Hematopoietic multipotent progenitor cell treated with erythropoietin and hydrocortisone succinate and interleukin-3 and kit ligand, for 4 days (in vitro differentiated cells): ENCODE data around the gene TRPM1.
A peak's percentile ranks its signal among the peaks of the same experiment; 100 is the strongest.

Experiments
- DNase-seq: peaks from one replicate; pipeline ENCODE4 v3.0.0-alpha.2; 2015

Gene TRPM1

GRCh38 chr15:31046759-31047359, 54.7 kb downstream of the TRPM1 start:
- no peak for DNase-seq

DNA sequence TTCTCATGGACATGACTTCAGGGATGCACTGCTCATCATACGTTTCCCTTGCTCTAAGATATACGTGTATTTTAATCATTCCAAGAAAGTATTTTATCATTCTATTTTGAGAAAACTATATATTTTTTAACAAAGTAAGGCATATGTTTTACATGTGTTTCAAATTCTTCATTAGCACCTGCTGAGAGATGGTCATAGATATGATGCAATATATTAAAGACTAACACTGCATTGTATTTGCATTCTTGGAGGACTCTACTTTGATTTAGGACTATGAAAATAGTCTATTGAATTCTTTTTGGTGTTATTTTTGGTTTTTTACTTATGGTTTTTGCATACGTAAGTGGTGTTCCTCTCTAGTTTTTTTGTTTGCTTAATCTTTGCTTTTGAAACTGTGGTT, 55.9 kb downstream of the TRPM1 start:
- no peak for DNase-seq

- no peak for DNase-seq
These were observed 58.8 kb downstream of the TRPM1 start for GRCh38 chr15:31042751-31043150.

- no peak for DNase-seq
These were observed 59.9 kb downstream of the TRPM1 start for GRCh38 chr15:31041610-31042009.

DNA sequence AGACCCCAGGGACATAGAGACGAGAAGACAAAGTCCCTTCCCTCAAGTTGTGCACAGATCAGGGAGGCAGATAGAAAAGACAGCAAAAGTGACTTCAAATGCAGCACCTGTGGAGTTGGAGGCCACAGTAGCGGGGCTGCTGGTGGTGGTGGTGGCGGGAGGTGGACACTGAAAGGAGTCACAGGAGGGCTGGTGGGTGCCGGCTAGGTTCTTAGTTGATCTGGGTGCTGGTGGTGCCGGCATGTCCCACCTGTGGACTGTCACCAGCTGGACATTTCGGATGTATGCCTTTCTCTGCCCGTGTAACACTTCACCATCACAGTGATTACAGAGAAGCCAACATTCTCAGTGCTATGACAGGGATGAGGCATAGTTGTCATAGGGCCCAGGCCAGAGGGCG, 60.9 kb downstream of the TRPM1 start:
- DNase-seq: no peak

DNA sequence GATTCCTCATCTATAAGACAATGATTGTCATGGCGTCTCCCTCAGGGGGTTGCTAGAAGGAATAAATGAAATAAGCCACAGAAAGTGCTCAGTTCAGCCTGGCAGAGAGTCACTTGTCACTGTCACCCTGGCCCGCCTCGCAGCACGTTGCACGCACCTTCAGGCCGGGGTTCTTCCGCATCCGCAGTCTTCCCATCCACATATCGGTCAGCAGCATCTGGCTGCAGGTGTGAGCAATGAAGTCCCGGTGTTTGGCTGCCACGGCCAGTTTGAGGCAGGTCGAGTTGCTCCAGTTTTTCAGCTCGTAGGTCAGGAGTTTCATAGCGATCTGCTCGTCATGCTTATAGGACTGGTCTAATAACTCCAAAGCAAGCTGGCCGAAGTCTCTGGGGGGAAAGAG, 61.6 kb downstream of the TRPM1 start:
- DNase-seq: no peak

DNA sequence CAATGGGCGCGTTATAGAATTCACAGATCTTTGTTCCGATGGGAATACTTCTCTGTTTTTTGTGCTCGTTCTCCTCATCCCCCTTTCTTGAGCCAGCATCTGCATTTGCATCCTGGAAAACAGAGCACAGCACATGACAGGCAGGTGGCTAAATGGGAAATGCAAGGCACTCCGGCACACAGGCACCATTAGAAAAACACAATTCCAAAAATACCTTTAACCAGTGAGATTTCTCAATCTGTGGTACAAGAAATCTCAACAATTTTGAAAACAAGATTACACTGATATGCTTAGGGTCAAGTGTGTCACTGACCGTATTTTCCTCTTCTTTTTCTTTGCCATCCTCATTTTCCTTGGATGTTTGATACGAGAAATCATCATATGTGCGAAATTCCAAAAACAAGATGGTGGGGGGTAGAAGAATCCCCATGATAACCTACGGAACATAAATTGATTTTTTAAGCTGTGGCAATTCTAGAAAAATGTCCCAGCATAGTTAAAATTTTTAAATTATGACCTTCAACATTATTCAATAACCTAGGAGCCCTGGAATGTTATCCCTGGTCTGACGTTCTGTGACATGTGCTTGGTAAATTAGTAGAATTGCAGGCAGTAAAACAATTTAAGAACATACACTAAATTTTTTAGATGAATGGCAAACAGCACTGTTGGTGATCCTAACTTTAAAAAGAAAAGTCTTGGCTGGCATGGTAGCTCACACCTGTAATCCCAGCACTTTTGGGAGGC, 63.6 kb downstream of the TRPM1 start:
- no peak for DNase-seq

DNA sequence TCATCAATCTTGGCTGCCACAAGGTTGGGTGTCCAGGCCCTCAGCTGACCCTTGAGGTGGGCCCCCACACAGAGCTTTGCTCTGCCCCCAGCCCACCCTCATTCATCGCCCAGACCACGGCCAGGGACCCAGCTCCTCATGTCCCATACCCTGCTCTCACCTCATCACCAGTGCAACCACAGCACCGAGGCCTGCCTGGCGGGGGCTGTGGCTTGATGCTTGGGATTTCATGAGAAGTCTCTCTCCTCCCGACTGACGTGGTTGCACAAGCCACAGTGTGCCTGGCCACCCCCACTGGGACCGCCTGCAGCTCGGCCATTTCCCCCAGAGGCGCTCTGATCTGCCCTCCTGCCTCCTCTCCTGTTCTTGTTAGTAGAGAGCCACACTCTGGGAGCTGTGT, 64.7 kb downstream of the TRPM1 start:
- no peak for DNase-seq

- DNase-seq: no peak
These were observed 65.9 kb downstream of the TRPM1 start for GRCh38 chr15:31035610-31036009.

- no peak for DNase-seq
These were observed 67.4 kb downstream of the TRPM1 start for GRCh38 chr15:31034152-31034551.

GRCh38 chr15:31032961-31033371, 68.6 kb downstream of the TRPM1 start:
- DNase-seq: no peak

GRCh38 chr15:31031471-31032067, 70.0 kb downstream of the TRPM1 start:
- DNase-seq: no peak

DNA sequence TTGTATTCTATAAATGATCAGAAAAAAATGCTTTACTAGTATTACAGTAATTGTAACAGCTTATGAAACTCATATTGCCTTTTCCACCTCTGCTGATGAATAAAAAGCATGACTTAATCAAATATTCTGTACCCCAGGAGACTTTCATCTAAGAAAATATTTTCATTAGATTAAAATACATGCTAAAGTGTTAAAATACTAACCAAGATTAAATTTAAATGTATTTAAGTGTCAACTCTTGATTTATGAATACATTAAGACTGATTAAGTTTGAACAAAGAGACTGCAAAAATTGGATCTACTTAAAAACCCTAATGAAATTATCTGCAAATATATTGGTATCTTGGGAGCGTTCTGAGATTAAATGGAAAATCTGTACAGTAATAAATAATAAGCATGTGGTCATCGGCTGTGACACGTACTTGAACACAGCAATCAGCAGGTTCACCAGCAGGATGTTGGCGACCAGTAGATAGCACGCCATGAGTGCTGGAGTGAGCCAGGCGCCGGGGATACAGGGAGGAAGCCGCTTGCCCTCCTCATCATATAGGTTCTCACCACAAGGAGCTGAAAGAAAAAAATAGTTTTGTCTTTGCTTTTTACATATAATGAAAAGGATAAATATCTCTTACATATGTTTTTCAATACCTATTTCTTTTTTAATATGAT, 73.5 kb downstream of the TRPM1 start:
- peak; percentile 81 for DNase-seq

DNA sequence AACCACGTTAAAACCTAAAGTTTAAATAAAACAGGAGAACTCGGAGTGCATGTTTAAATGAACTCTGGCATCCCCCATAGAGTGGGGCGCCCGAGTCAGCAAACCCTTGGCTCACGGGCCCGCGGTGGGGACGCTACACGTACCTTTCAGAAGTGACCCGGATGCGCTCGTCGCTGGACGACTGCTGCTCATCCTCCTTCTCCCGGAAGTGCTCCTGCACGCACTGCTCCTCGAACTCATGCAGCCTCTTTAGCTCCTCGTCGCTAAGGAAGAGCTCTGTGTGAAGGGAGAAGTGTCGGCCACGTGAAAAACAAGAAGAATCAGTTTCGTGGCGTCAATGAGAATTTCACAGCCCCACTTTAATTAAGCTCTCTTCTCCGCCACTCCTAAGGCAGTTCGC, 75.5 kb downstream of the TRPM1 start:
- no peak for DNase-seq

- no peak for DNase-seq
These were observed 76.5 kb downstream of the TRPM1 start for GRCh38 chr15:31024979-31025378.

- no peak for DNase-seq
These were observed 77.2 kb downstream of the TRPM1 start for GRCh38 chr15:31024330-31024729.

GRCh38 chr15:31023841-31024240, 77.7 kb downstream of the TRPM1 start:
- no peak for DNase-seq

DNA sequence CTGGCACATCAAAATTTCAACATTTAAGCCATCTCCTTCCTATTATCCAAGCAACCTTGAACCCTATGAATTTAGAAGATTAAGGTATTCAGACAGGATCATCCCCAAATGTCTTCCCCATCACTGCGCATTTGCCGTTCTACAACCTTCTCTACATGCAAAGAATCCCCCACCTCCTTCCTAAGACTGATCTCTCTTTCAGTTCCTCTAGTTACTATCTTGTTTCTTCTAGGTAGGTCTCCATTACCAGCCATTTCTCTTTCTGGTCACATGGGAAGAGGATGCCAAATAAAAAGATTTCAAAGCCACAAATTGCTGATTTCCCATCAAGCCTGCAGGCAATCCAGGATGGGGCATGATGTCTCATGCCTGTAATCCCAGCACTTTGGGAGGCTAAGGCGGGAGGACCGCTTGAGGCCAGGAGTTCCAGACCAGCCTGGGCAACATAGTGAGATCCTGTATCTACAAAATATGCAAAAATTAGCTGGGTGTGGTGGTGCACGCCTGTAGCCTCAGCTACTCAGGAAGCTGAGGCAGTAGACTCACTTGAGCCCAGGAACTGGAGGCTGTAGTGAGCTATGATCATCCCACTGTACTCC, 80.4 kb downstream of the TRPM1 start:
- DNase-seq: no peak

- no peak for DNase-seq
These were observed 81.0 kb downstream of the TRPM1 start for GRCh38 chr15:31020542-31020941.

GRCh38 chr15:31019986-31020385, 81.5 kb downstream of the TRPM1 start:
- no peak for DNase-seq

DNA sequence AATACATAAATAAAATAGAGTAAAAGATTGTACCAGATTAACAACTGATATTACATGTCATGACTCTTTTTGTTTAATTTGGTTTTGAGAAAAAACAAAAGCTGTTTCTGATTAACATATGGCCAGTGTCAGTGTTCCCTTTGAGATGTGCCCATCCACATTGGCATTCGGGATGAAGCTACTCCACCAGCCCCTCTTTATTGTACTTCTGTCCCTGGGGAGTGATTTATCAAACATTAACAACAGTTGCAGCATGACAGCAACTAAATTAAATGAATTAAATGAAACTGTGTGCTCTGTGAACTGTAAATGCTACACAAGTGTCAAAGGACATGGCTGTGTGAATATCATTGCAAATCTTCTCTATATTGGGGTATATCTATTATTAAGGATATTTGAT, 84.2 kb downstream of the TRPM1 start:
- no peak for DNase-seq

DNA sequence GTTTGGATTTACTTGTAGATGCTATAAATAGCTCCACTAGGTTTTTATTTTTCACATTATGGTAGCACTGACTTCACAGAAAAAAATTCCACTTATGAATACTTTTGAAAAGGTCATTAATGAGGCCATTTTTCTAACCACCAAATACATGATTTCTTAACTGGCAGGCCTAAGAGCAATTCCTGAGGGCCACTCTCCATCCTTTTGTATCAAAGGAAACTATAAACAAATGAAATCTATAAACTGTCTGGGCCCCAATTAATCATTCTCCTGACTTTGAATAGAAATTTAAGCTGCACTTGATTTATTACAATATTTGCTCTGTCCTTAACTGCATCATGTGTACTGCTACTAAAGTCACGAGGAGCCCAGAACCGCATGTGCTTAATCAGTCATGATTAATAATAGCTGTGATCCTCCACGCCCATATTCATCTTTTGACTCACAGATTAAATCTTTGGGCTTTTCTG, 85.0 kb downstream of the TRPM1 start:
- DNase-seq: no peak

DNA sequence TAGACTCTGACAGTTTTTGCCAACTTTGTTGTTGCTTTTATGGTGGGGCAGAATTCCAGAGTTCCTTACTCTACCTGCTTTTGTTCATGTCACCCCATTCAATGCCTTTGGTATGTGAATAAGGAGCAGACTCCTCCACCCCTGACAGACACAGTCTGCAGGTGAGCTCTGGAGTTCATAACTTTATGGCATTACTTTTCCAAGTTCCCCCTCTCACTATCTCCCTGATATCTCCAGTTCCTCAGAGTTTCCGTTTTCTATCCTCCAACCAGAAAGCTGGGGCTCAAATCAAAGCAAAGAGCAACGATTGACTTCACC, 87.0 kb downstream of the TRPM1 start:
- DNase-seq: no peak
